ENCODE results near the gene MTNR1A. TPM values are rescaled to one million over a fixed set of nuclear protein-coding genes. Genes with fewer than 3 reads are reported as not detected.

Gene MTNR1A
- total RNA-seq, 1 donor: not detected

GRCh38 chr4:186497043-186497442 lies 58.3 kb downstream of the MTNR1A start:
- no peak for DNase-seq (ENCODE audit: low read depth in 2 of 3, low spot score in 2 of 3)

- no peak for DNase-seq (ENCODE audit: low read depth in 2 of 3, low spot score in 2 of 3)
These were observed 60.9 kb downstream of the MTNR1A start for GRCh38 chr4:186494496-186494895.

GRCh38 chr4:186487726-186488125 lies 67.6 kb downstream of the MTNR1A start:
- DNase-seq (ENCODE audit: low read depth in 2 of 3, low spot score in 2 of 3): no peak

- no peak for DNase-seq (ENCODE audit: low read depth in 2 of 3, low spot score in 2 of 3)
These were observed 69.2 kb downstream of the MTNR1A start for GRCh38 chr4:186486172-186486571.

- DNase-seq (ENCODE audit: low read depth in 2 of 3, low spot score in 2 of 3): no peak
These were observed 69.8 kb downstream of the MTNR1A start for GRCh38 chr4:186485561-186486062.

- no peak for DNase-seq (ENCODE audit: low read depth in 2 of 3, low spot score in 2 of 3)
These were observed 70.2 kb downstream of the MTNR1A start for GRCh38 chr4:186485150-186485549.

- no peak for DNase-seq (ENCODE audit: low read depth in 2 of 3, low spot score in 2 of 3)
These were observed 71.7 kb downstream of the MTNR1A start for GRCh38 chr4:186483656-186484055.

Small RNA genes within 50 kb of the gene (small RNA-seq; reads per million reads assigned to genes)
- not detected for gene RNU6-1055P

Other genes starting within 250 kb of the MTNR1A start
- 0.81 TPM for gene FAT1, start 168.3 kb upstream of the MTNR1A start, total RNA-seq